GM12801 (cell line): ENCODE measurements around the gene DERA.

ENCODE experiments used
- CTCF ChIP-seq: IDR thresholded peaks from one replicate; pipeline ENCODE4 v1.5.1; 2011; ENCODE audit warnings: control low read depth; ENCODE audit not compliant: insufficient read length; ENCODE audit errors: extremely low read depth

Gene DERA

DNA sequence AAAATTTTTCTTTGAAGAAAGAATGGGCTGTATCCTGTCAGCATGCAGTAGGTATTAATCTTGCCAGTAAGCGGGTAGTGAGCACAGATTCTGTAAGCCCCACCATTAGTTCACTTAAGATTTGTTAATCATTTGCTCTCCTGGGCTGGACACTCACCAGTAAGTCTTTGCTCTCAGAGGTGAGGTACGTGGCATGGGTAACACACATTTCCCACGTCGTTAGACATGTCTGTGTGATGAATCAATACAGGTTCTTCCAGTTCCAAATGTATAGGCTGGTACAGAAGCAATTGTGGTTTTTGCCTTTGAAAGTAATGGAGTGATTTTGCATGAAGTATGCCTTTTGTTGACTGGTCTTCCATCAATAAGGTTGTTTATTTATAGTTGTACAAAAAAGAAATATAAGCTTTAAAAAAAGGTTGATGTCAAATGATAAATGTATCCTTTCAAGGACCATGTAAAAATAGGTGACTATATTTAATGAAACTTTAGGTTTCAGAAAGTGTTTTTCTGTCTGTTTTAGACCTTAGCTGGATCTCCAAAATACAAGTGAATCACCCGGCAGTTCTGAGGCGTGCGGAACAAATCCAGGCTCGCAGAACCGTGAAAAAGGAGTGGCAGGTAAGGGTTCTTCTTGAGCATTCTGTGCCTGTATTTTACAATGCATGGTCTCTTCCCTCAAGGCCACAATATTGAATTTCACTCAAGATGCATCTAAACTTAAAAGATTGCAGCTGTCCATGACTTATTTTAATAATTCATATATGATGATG, 45.5 kb downstream of the DERA start:
- TF ChIP-seq CTCF = no peak

GRCh38 chr12:15962760-15963159, 51.6 kb downstream of the DERA start:
- no peak for TF ChIP-seq CTCF

DNA sequence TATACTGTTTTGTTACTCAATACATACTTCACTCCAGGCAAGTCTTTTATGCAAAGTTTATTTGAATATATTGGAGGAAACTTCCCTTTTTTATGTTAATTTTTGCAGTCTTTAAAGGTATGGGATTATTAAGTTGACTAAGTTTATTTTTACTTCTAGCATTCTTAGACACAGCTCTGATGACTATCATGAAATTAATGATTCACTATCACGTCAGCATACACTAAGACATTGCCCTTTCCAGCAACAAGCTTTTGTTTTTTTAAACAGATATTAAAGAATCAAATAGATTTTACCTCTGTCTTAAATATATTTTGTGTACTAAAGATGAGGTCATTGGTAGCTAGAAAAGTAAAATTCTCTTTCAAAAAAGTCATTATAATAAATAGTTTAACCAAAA, 52.1 kb downstream of the DERA start:
- no peak for TF ChIP-seq CTCF

DNA sequence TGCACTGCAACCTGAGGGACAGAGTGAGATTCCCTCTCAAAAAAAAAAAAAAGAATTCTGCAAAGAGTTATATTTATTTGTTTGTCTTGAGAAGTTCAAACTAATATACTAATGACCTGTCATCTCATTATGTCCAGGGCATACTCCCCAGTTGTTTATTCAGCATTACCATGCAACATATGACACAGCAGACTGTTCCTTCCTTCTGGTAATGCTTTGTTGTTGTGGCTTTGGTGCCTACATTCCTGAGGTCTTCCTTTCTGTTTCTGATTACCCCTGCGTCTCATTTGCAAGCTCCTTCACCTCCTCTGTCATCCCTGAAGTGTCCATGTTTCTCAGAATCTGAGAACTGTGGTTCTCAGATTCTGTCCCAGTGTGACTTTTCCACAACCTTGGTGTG, 55.3 kb downstream of the DERA start:
- no peak for TF ChIP-seq CTCF

GRCh38 chr12:15971211-15971610, 60.1 kb downstream of the DERA start:
- TF ChIP-seq CTCF = no peak

- TF ChIP-seq CTCF = no peak
Measured at GRCh38 chr12:15972894-15973293, 61.8 kb downstream of the DERA start.

GRCh38 chr12:15977999-15978951, 67.1 kb downstream of the DERA start:
- TF ChIP-seq CTCF = no peak
